ENCODE data around the gene CPS1. TPM values are rescaled to one million over a fixed set of nuclear protein-coding genes. Genes with fewer than 3 reads are reported as not detected.

CPS1 gene
- total and polyA plus RNA-seq, 2 of the 8 experiments (the other 6 are each of a cell fraction or from before 2014, with no cell fraction given): 7.9 to 15.7 TPM

DNA sequence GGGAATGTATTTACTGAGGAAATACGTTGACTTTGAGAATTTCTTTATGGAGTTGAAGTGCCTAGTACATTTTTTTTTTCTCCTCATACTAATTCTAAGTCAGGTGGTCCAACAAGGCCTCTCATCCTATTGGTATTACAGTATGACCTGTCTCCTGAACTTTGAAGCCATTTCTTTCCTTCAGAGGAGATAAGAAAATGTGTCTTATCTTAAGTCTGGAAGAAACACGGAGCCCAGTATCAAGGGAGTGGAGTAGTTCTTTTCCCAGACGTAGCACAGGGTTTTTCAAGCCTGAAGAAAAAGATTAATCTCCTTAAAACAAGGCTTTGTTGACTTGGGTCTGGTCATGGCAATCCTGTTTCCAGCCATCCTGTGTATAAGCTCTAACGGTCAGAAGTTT lies 11.6 kb upstream of the CPS1 start:
- no peak overlapping the region for H3K27ac ChIP-seq (ENCODE audit: low read depth, low read length)
- H2AK5ac ChIP-seq (ENCODE audit: low read depth, low read length): no peak overlapping the region
- H2BK5ac ChIP-seq (ENCODE audit: low read depth, low read length): no peak overlapping the region
- no peak overlapping the region; the same call in 1 of the 2 replicates for H2AFZ ChIP-seq (ENCODE audit: low read length)
- H4K91ac ChIP-seq (replicated peaks; ENCODE audit: insufficient read length, low read length): no peak overlapping the region
- H3K79me2 ChIP-seq (ENCODE audit: control insufficient read depth in 1 of 2, insufficient read depth in 2 of 2, low read length in 2 of 2): no peaks in the 10 kb centered on the region
- no peak overlapping the region for H3K4me2 ChIP-seq (ENCODE audit: insufficient read depth in 1 of 2, low read depth in 2 of 2, low read length in 2 of 2)
- CTCF ChIA-PET (ENCODE audit: partially characterized antibody): interaction anchor here (1.3 kb wide), 1 partner anchor 42 kb away, joined by 4 read pairs; no protein-coding TSS in a partner anchor
- H4K20me1 ChIP-seq (replicated peaks in 1 of 2; ENCODE audit: control insufficient read depth in 1 of 2, insufficient read depth in 2 of 2, low read length in 2 of 2): no peaks in the 10 kb centered on the region
- H2BK15ac ChIP-seq (ENCODE audit: low read length): no peak overlapping the region
- POLR2A ChIA-PET (ENCODE audit: partially characterized antibody): no interaction called here
- no peak for FAIRE-seq
- H3K27me3 ChIP-seq (replicated peaks in 1 of 4; ENCODE audit: control insufficient read depth in 3 of 4, extremely low read depth in 1 of 4, insufficient read depth in 3 of 4, low read length in 3 of 4): no peaks in the 10 kb centered on the region
- no peak for DNase-seq (ENCODE audit: low read depth in 1 of 2, low spot score in 2 of 2)
- no peak overlapping the region for H4K8ac ChIP-seq (ENCODE audit: extremely low read depth, insufficient read depth, low read length)
- H3K23ac ChIP-seq (ENCODE audit: insufficient read length): no peak overlapping the region
- no peak overlapping the region for H2BK12ac ChIP-seq (ENCODE audit: low read depth, low read length)
- H3K56ac ChIP-seq (replicated peaks; ENCODE audit: insufficient read length, low read depth, low read length): no peak overlapping the region
- TF ChIP-seq, protein P1, sequence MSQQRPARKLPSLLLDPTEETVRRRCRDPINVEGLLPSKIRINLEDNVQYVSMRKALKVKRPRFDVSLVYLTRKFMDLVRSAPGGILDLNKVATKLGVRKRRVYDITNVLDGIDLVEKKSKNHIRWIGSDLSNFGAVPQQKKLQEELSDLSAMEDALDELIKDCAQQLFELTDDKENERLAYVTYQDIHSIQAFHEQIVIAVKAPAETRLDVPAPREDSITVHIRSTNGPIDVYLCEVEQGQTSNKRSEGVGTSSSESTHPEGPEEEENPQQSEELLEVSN (IDR thresholded peaks at IDR 0.05): no peak
- TF ChIP-seq KDM4A (IDR thresholded peaks at IDR 0.05; ENCODE audit: low read depth, low read length, severe bottlenecking): no peak
- H3K14ac ChIP-seq (ENCODE audit: insufficient read length): no peak overlapping the region
- no peak overlapping the region for H4K5ac ChIP-seq (ENCODE audit: insufficient read length, low read depth, low read length)
- H3K18ac ChIP-seq (ENCODE audit: extremely low read depth, low read length): no peak overlapping the region
- no peak overlapping the region for H3K4me3 ChIP-seq (ENCODE audit: extremely low read depth in 1 of 4, insufficient read depth in 2 of 4, low read depth in 3 of 4, low read length in 4 of 4)
- 94% methylated on average over 4 of the region's 4 CpGs; no CpG with 5 or more reads in 1 of the 2 experiments for WGBS, 2 experiments (ENCODE audit: extremely low coverage in 1 of 2, insufficient coverage in 1 of 2, insufficient read length in 1 of 2, insufficient replicate concordance in 2 of 2, low coverage in 1 of 2, low lambda C conversion rate in 2 of 2, missing lambda C conversion rate in 1 of 2)
- H2BK20ac ChIP-seq (ENCODE audit: low read length): no peak overlapping the region; the same call in 1 of the 2 replicates
- no peaks in the 10 kb centered on the region for H3K79me1 ChIP-seq (ENCODE audit: low read depth, low read length)
- no peaks in the 10 kb centered on the region for H3K23me2 ChIP-seq (ENCODE audit: low read depth, low read length)
- peaks cover 0 to 5% (median 4%) of the 10 kb centered on the region in 4 experiments; a peak in 3 of 7 replicates for H3K4me1 ChIP-seq (replicated peaks in 1 of 4; ENCODE audit: control insufficient read depth in 3 of 4, insufficient read depth in 4 of 4, low read length in 3 of 4)
- no peaks in the 10 kb centered on the region for H3K9me3 ChIP-seq (ENCODE audit: insufficient read depth in 2 of 2, low read depth in 1 of 2, low read length in 1 of 2)
- H2BK120ac ChIP-seq (replicated peaks; ENCODE audit: low read depth, low read length): no peak overlapping the region
- no peak overlapping the region for H3K9ac ChIP-seq (replicated peaks in 1 of 4; ENCODE audit: extremely low read depth in 1 of 4, low read depth in 3 of 4, low read length in 3 of 4)
- no peak overlapping the region for H3K4ac ChIP-seq (replicated peaks; ENCODE audit: insufficient read length, low read depth, low read length)
- no peaks in the 10 kb centered on the region for H3K36me3 ChIP-seq (ENCODE audit: control insufficient read depth in 2 of 4, insufficient read depth in 4 of 4, low read length in 3 of 4)
